AML-193 (cell line): Measurements from ENCODE around the gene MOB1B.

Experiments used
- DNase-seq, 2 experiments: peaks; one replicate each; lab custom pipeline; 2025; lab: John Stamatoyannopoulos, UW

Gene MOB1B

GRCh38 chr4:70914631-70915030 is 12.5 kb downstream of the MOB1B start:
- no peak for DNase-seq

GRCh38 chr4:70915036-70915815 is 13.1 kb downstream of the MOB1B start:
- no peak for DNase-seq

- DNase-seq = no peak
These were observed 13.8 kb downstream of the MOB1B start for GRCh38 chr4:70915874-70916559.

- no peak for DNase-seq
These were observed 18.4 kb downstream of the MOB1B start for GRCh38 chr4:70920592-70920991.

GRCh38 chr4:70925418-70925817 is 23.2 kb downstream of the MOB1B start:
- DNase-seq = no peak

GRCh38 chr4:70925899-70926635 is 23.9 kb downstream of the MOB1B start:
- DNase-seq = no peak

GRCh38 chr4:70927502-70928137 is 25.5 kb downstream of the MOB1B start:
- DNase-seq = no peak

GRCh38 chr4:70930530-70931256 is 28.5 kb downstream of the MOB1B start:
- peak in 1 of 2 experiments; percentile 11 for DNase-seq

- DNase-seq = no peak
These were observed 29.2 kb downstream of the MOB1B start for GRCh38 chr4:70931347-70931746.

GRCh38 chr4:70932984-70933383 is 30.8 kb downstream of the MOB1B start:
- DNase-seq = no peak

GRCh38 chr4:70935038-70935695 is 33.0 kb downstream of the MOB1B start:
- DNase-seq = no peak

GRCh38 chr4:70936200-70936787 is 34.1 kb downstream of the MOB1B start:
- DNase-seq = no peak

GRCh38 chr4:70938086-70938485 is 35.9 kb downstream of the MOB1B start:
- no peak for DNase-seq

GRCh38 chr4:70940134-70940533 is 38.0 kb downstream of the MOB1B start:
- no peak for DNase-seq

GRCh38 chr4:70943114-70943513 is 40.9 kb downstream of the MOB1B start:
- peak; percentile 47 to 55 for DNase-seq

- peak; percentile 64 to 84 for DNase-seq
These were observed 42.9 kb downstream of the MOB1B start for GRCh38 chr4:70945046-70945445.

GRCh38 chr4:70945452-70946055 is 43.4 kb downstream of the MOB1B start:
- no peak for DNase-seq

- peak; percentile 42 to 56 for DNase-seq
These were observed 44.8 kb downstream of the MOB1B start for GRCh38 chr4:70946939-70947338.

- DNase-seq = no peak
These were observed 46.6 kb downstream of the MOB1B start for GRCh38 chr4:70948665-70949260.

GRCh38 chr4:70954032-70954431 is 51.9 kb downstream of the MOB1B start:
- peak in 1 of 2 experiments; percentile 2 for DNase-seq
